K562 (cell line): ENCODE results near the gene PDE8A. TPM values are rescaled to one million over a fixed set of nuclear protein-coding genes. Genes with fewer than 3 reads are reported as not detected.

ENCODE experiments used
- ARHGAP35 ChIP-seq: fragments of 450-650 bp; IDR thresholded peaks from 2 replicates; pipeline ENCODE4 v1.6.1; 2018; ENCODE audit not compliant: partially characterized antibody
- E2F8 ChIP-seq: fragments of 450-650 bp; IDR thresholded peaks from 2 replicates; pipeline ENCODE4 v1.7.1; 2018; ENCODE audit warnings: mild to moderate bottlenecking, low read depth; ENCODE audit not compliant: partially characterized antibody
- FOXM1 ChIP-seq, 2 experiments: fragments of 450-650 bp in 1 of 2; sonication (generic) in 1 of 2; formaldehyde crosslinking in 1 of 2; IDR thresholded peaks; 2 replicates each; pipeline versions ENCODE4 v1.6.1 to v1.9.0; 2017 to 2022; ENCODE audit warnings: low read depth in 2 of 2, mild to moderate bottlenecking in 2 of 2, missing genetic modification reagents in 1 of 2, moderate library complexity in 1 of 2
- HDAC1 ChIP-seq, 2 experiments: fragments of 450-650 bp; IDR thresholded peaks; 2 replicates each; pipeline ENCODE4 v1.6.1; 2016 to 2017; ENCODE audit warnings: inconsistent platforms in 1 of 2, mild to moderate bottlenecking in 1 of 2, moderate library complexity in 1 of 2
- HDAC2 ChIP-seq: fragments of 450-650 bp; IDR thresholded peaks from 2 replicates; pipeline ENCODE4 v1.6.1; 2016; ENCODE audit warnings: mild to moderate bottlenecking
- HDAC6 ChIP-seq: IDR thresholded peaks from 2 replicates; pipeline ENCODE4 v1.6.1; 2012; ENCODE audit warnings: low read depth, mild to moderate bottlenecking, control low read depth, inconsistent platforms, low read length, moderate library complexity
- HNRNPLL ChIP-seq: fragments of 200-400 bp; formaldehyde crosslinking; IDR thresholded peaks from 2 replicates; pipeline ENCODE4 v1.6.1; 2017; ENCODE audit warnings: low read length, low read depth, mild to moderate bottlenecking; ENCODE audit not compliant: poor library complexity, severe bottlenecking
- KDM5B ChIP-seq: fragments of 200-600 bp; sonication (generic); IDR thresholded peaks from 2 replicates; pipeline ENCODE4 v1.6.1; 2012; ENCODE audit warnings: low read depth, mild to moderate bottlenecking, moderate library complexity, low read length, control low read depth, inconsistent platforms; ENCODE audit not compliant: insufficient replicate concordance
- MBD2 ChIP-seq: sonication (generic); IDR thresholded peaks from 2 replicates; pipeline ENCODE4 v1.6.1; 2016; ENCODE audit warnings: low read depth, borderline replicate concordance
- NFE2L1 ChIP-seq: fragments of 450-650 bp; IDR thresholded peaks from 2 replicates; pipeline ENCODE4 v1.6.1; 2016; ENCODE audit warnings: missing genetic modification characterization, low read depth, mild to moderate bottlenecking, missing compliant biosample characterization, moderate library complexity, borderline replicate concordance
- NONO ChIP-seq, 2 experiments: fragments of 200-400 bp in 1 of 2; fragments of 450-650 bp in 1 of 2; formaldehyde crosslinking in 1 of 2; IDR thresholded peaks; 2 replicates each; pipeline ENCODE4 v1.6.1; 2017; ENCODE audit warnings: low read depth in 2 of 2, mild to moderate bottlenecking in 2 of 2, moderate library complexity in 2 of 2, low read length in 1 of 2
- POLR2G ChIP-seq: fragments of 200-400 bp; formaldehyde crosslinking; IDR thresholded peaks from 2 replicates; pipeline ENCODE4 v1.6.1; 2017; ENCODE audit warnings: low read depth, mild to moderate bottlenecking, antibody characterized with exemption, low read length, moderate library complexity
- RBM25 ChIP-seq: fragments of 200-400 bp; formaldehyde crosslinking; IDR thresholded peaks from 2 replicates; pipeline ENCODE4 v1.6.1; 2018; ENCODE audit warnings: low read length, low read depth, moderate library complexity; ENCODE audit not compliant: severe bottlenecking
- SMARCE1 ChIP-seq: fragments of 450-650 bp; IDR thresholded peaks from 2 replicates; pipeline ENCODE4 v1.7.1; 2016; ENCODE audit warnings: mild to moderate bottlenecking
- TCF7L2 ChIP-seq: fragments of 150-350 bp; IDR thresholded peaks from 2 replicates; pipeline ENCODE4 v1.6.1; 2016; ENCODE audit warnings: low read depth, mild to moderate bottlenecking, low read length, moderate library complexity
- TEAD1 ChIP-seq, 2 experiments: fragments of 450-650 bp in 1 of 2; sonication (generic) in 1 of 2; formaldehyde crosslinking; IDR thresholded peaks; 2 replicates each; pipeline versions ENCODE4 v1.4.0 to v1.8.0; 2020 to 2022; ENCODE audit warnings: mild to moderate bottlenecking in 2 of 2, missing genetic modification reagents in 1 of 2
- TOE1 ChIP-seq, 2 experiments: fragments of 450-650 bp in 1 of 2; sonication (generic) in 1 of 2; formaldehyde crosslinking in 1 of 2; IDR thresholded peaks; 2 replicates each; pipeline versions ENCODE4 v1.7.1 to v1.8.0; 2016 to 2022; ENCODE audit warnings: borderline replicate concordance in 2 of 2, mild to moderate bottlenecking in 2 of 2, antibody characterized with exemption in 1 of 2, inconsistent platforms in 1 of 2, low read depth in 1 of 2, missing genetic modification reagents in 1 of 2, moderate library complexity in 1 of 2
- XRCC5 ChIP-seq: fragments of 200-400 bp; formaldehyde crosslinking; IDR thresholded peaks from 2 replicates; pipeline ENCODE4 v1.6.1; 2017; ENCODE audit warnings: low read depth, mild to moderate bottlenecking, low read length
- ZBTB26 ChIP-seq: fragments of 450-650 bp; formaldehyde crosslinking; IDR thresholded peaks from 2 replicates; pipeline ENCODE4 v1.4.0; 2022; ENCODE audit warnings: missing genetic modification characterization
- ZNF175 ChIP-seq: fragments of 200-800 bp; sonication (Bioruptor generic); IDR thresholded peaks from 2 replicates; pipeline ENCODE4 v1.6.1; 2016; ENCODE audit warnings: low read depth, mild to moderate bottlenecking, missing genetic modification characterization, missing compliant biosample characterization
- polyA plus RNA-seq, 8 experiments: library from polyadenylated mRNA; depleted of rRNA in 4 of 8; stranded (reverse) in 5 of 8; unstranded in 3 of 8; fragments of >200 nt; fragmentation: Nextera tagmentation in 2 of 8; fragmentation: Illumina TruSeq in 1 of 8; extraction: Ambion mirVana in 2 of 8; extraction: Trizol in 1 of 8; gene quantifications; 2 replicates each; pipeline versions ENCODE4 v1.2.1 to v1.2.3, GENCODE V29; 2011 to 2014; ENCODE audit warnings: inconsistent platforms in 1 of 8, missing spikeins in 1 of 8
- total RNA-seq, 7 experiments: library from RNA; depleted of rRNA in 6 of 7; stranded (reverse); fragments of >200 nt in 6 of 7; fragmentation: Illumina TruSeq in 2 of 7; extraction: Trizol in 2 of 7; gene quantifications; 2 replicates each; pipeline versions ENCODE4 v1.2.1 to v1.2.3, GENCODE V29; 2011 to 2021; ENCODE audit warnings: low replicate concordance in 1 of 7
- TF ChIP-seq, protein P1 (sequence below): fragments of 250-450 bp; sonication (Bioruptor Pico); IDR thresholded peaks from 2 replicates; pipeline ENCODE4 v1.5.0; 2021

The PDE8A gene
- total and polyA plus RNA-seq, 9 of the 15 experiments (the other 6 are each of a cell fraction or from before 2014, with no cell fraction given): 5.9 to 40.3 (median 19.8) TPM

GRCh38 chr15:84981054-84981710 is 474 bp upstream of the PDE8A start (continued):
- TF ChIP-seq E2F8: peak; percentile 29
- no peak for TF ChIP-seq NFE2L1 (tag)
- no peak; a peak in 2 of 4 replicates for TF ChIP-seq HDAC1 (IDR thresholded peaks at IDR 0.05)
- peak; percentile 46 for TF ChIP-seq KDM5B
- no peak for TF ChIP-seq ZBTB26 (CRISPR knock-in tag)
- no peak for TF ChIP-seq HDAC2
- TF ChIP-seq SMARCE1: no peak
- TF ChIP-seq TOE1 (IDR thresholded peaks at IDR 0.05; ENCODE audit: borderline replicate concordance): peak; percentile 96
- no peak for TF ChIP-seq TOE1 (CRISPR knock-in tag; IDR thresholded peaks at IDR 0.05; ENCODE audit: borderline replicate concordance, low read depth)
- TF ChIP-seq POLR2G: peak; percentile 74
- no peak for TF ChIP-seq MBD2
- TF ChIP-seq, protein P1, sequence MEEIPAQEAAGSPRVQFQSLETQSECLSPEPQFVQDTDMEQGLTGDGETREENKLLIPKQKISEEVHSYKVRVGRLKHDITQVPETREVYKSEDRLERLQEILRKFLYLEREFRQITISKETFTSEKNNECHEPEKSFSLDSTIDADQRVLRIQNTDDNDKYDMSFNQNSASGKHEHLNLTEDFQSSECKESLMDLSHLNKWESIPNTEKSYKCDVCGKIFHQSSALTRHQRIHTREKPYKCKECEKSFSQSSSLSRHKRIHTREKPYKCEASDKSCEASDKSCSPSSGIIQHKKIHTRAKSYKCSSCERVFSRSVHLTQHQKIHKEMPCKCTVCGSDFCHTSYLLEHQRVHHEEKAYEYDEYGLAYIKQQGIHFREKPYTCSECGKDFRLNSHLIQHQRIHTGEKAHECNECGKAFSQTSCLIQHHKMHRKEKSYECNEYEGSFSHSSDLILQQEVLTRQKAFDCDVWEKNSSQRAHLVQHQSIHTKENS (CRISPR knock-in tag): no peak
- TF ChIP-seq RBM25: peak; percentile 93
- TF ChIP-seq FOXM1 (IDR thresholded peaks at IDR 0.05; ENCODE audit: low read depth): peak; percentile 61
- TF ChIP-seq FOXM1 (CRISPR knock-in tag; IDR thresholded peaks at IDR 0.05; ENCODE audit: low read depth): no peak
- TF ChIP-seq XRCC5: peak; percentile 85; the same call in 1 of the 2 replicates
- peak; percentile 57; the same call in 1 of the 2 replicates for TF ChIP-seq ZNF175 (CRISPR knock-in tag)
- peak; percentile 50 to 81 for TF ChIP-seq NONO (IDR thresholded peaks at IDR 0.05; ENCODE audit: low read depth in 2 of 2, low read length in 1 of 2)
- peak; percentile 23 to 56; a peak in 2 of 4 replicates for TF ChIP-seq TEAD1 (CRISPR knock-in tag; IDR thresholded peaks at IDR 0.05)
- TF ChIP-seq ARHGAP35: peak; percentile 74
- no peak for TF ChIP-seq TCF7L2
- no peak for TF ChIP-seq HNRNPLL
- TF ChIP-seq HDAC6: no peak
